Measurements from ENCODE around the gene MAGI1.

Gene MAGI1

DNA sequence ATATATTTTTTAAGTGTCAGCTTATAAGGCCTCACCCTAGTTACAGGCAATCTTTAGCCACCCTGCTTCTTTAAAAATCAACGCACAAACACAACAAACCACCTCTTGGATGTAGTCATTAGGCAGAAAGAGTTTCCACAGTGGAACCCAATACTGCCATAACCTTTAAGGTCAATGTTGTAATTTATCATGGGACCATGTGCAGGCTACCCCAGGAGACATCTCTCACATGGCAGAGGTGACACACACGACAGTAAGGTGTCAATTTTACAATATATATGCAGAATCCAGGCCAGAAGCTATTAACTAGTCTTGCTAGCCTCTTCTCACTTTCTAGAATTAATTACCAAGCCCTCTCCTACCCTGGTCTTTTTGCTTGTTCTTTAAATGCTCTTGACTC, 336.5 kb downstream of the MAGI1 start:
- no peak for DNase-seq

DNA sequence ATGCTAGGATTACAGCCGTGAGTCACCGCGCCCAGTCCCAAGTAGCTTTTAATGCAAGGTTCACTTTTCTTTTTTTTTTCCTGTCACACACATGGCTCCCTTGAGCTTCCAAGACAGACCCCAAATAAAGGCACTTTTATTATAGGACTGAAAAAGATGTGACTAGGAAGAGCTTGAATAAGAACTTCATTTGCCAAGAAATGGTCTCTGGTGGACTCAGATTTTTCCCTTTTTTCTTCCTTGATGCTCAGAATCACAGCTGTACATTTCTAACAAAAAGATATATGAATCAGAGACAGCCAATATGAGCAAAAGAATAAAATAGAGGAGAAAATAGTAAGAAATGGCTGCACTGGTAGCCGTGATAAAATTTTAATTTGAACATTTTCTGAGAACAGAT, 337.2 kb downstream of the MAGI1 start:
- DNase-seq: no peak

DNA sequence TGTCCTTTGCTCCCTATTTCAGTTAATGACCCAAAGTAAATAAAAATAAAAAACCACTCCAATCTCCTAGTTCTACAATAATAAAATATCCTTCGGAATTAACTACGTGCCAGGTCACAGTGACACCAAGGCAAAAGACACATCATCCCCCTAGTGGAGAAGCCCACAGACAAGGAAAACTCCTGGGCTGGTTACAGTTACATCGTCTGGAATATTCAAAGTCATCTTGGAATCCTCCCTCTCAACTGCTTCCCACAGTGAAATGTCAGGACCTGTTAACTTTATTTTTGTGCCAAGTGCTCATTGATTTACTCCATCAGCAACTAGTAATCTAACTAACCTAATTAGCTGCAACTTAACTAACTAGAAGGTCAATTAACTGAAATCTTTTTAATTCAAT, 349.3 kb downstream of the MAGI1 start:
- no peak for DNase-seq

DNA sequence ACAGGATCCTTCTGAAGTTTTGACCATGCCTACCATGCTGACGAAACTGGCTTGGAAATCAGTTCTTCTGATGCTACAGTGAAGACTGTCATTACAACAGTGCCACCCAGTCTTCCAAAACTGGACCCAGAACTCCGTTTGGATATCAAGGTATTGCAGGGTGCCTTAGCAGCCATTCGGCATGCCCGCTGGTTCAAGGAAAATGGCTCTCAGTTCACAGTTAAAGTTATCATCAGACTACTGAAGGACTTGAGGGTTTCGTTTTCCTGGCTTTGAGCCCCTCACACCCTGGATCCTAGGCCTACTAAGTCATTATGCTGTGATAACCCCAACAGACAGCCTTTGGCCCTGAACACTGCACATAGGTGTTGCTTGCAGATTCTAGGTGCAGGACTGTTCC, 351.0 kb downstream of the MAGI1 start:
- no peak for DNase-seq

DNA sequence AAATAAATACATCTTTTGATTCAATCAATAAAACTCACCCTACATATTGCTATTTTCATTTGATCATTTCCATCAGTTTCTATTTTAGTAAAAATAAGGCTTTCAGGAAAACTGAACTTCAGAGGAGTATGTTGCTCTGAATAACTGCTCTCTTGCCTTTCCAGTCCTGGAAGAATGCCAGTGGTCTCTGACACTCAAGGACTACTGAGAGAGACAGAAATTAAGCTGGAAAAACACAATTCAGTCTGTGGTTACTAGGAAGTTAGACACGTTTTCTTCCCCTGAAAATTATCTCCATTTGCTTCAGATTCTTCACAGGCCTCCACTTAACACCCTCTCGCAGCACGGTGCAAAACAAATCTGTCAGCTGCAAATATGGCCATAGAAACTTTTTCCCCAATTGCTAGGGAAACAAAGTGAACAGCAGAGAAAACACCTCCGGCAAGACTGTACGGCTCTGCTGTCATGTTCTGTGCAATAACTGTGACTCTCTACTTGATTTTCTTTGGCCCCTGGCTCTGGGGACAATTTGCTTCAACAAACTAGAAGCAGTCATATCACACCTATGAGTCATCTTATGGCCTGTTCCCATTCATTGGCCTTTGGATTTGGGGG, 353.0 kb downstream of the MAGI1 start:
- no peak for DNase-seq

DNA sequence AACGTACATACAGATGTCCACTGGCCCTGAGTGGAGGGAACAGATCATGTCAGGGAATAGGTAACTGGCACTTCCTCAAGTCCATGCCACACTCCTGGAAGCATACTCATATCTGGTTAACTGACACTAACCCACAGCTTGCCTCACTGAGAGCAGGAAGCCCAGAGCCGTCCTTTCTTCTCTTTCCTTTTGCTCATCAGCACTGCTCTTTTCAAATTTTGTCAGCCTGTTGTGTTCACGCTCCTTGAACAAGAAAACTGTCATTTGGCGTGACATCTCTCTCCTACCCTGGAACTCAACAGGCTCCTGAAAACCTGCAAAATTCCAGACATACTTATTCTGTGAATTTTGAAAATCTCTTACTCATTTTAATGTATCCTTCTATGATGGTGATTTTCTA, 360.2 kb downstream of the MAGI1 start:
- no peak for DNase-seq

DNA sequence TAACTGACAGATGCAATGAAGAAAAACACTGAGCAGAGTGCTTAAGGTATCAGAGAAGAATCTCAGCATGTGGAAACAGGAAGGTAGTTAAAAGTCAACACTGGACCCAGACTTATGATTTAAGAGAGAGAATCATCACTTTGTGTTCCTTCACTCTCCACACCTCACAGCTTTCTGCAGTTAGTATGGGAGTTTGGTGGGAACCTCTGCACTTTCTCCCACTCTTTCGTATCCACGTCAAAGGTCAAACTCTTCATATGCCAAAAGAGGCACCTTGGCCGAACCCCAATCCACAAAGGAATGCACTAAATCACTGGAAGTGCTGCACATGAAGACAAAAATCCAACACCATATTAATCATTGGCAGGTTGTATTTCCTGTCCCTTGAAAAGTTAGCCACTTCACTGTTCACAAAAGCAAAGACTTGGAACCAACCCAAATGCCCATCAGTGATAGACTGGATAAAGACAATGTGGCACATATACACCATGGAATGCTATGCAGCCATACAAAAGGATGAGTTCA, 361.2 kb downstream of the MAGI1 start:
- DNase-seq: no peak

DNA sequence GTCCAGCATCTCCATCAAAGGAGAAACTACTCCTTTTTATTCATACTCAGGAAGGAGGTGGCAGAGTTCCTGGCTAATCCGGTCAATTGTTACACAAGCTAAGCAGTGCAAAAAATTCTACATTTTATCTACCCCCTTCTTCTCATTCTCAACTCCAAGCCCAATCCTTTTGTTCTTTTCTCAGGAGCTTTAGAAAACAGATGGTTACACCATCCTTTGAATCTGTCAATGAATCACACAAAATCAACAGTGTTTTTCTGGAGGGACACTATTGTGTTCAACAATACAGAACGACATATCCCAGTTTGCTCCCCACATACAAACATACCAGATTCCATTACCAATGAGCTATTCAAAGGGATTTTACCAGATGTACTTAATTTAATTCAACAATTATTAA, 362.1 kb downstream of the MAGI1 start:
- DNase-seq: no peak

DNA sequence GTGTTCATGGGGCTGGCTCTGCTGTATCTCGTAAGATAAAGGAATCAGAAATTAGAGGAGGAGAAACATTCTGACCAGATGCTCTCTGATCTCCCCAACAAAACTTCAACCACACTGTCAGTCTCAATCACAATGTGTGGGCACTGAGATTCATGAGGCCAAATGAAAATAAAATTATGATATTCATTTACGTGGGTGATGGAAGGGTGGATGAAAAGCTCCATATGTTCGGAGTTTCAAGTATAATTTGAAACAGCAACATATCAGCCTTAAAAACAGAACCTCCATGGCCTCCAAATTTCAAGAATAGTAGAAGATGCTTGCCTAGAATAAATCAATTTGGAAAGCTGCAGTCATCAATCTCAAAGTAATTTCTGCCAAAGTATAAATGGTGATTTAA, 363.7 kb downstream of the MAGI1 start:
- DNase-seq: no peak

DNA sequence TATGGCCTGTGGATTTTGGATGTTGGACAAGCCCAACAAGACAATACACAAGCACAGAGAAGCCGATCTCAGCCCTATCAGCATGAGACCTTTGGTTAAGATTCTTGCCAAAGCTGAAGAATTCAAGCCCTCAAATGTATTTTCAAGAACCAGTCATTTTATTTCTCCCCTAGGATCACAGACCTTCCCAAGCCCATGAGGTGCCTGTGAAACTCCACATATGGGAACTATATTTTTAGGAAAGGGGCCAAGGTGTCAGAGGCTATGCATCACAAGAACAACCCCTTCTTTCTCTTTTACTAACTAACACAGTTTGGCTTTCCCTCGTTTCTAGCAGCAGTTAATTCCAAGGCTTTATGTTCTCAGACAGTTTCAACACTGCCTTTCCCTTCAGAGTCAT, 364.5 kb downstream of the MAGI1 start:
- DNase-seq: no peak

DNA sequence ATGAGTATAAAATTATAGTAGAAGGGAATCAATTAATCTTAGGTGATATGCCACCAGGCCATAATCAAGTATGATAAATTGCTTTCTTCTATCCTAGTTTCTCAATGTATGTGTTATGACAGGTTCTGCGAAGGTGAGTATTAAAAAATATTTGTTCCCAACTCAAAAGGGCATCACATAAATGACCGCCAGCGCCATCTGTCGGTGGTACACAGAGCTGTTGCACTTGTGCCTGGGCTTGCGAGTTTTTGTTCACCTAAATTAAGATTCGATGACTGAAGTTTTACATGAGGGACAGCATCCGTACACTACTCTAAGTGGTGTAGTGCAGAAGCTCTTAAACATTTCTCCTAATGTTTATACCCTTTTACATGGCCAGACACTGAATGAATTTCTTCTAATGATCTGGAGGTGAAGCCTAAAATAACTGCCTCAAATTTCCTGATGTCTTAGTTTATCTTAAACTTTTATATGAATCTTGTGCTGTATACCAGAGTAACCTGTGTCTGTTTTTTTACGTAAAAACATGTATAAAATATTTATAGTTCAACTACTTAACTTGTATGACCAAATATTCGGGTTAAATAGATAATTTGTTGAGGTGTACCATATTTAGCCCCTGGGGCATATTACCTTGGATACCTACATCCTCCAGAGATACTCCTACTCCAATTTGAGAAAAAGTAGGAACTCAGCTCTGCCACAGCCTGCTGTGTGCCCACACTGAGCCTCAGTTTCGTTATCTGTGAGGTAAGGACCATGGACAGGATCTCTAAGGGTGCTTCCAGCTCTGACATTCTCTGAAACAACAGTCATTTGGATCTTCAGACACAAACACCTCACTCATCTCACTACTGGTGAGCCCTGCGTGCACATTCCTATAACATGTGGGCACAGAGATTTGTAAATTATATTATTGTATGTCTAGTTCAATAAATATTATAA, 365.6 kb downstream of the MAGI1 start:
- DNase-seq: no peak

DNA sequence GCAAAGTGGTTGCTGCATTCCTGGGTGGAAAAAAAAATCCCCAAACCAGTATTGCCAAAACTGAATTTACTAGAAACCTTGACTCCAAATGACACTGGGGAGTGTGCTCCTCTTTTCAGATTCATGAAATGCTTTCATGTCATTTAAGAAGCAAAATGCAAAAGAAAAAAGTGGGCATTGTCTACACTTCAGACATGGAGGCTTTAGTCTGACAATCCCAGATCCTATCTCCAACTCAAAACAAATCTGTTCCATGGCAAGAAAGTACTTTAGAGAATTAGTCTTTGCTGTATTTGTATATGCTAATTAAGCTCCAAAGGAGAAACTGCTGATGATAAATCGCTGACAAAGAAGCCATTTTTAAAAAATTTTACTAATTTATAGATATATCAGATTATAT, 366.7 kb downstream of the MAGI1 start:
- DNase-seq: no peak

DNA sequence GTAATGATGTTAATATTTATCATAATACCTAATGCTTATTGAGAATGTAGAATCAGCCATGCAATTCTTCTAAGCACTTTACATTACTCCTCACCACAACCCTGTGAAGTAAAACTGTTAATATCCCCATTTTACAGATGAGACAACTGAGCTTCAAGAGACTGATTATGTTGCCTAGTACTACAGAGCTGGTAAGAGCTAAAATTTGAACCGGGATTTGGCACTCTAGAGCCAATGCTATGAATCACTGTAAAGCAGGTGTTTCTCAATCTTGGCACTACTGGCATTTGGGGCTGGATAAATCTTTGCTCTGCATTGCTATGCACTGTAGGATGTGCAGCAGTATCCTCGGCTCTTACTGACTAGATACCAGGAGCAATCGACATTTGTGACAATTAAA, 367.7 kb downstream of the MAGI1 start:
- no peak for DNase-seq

DNA sequence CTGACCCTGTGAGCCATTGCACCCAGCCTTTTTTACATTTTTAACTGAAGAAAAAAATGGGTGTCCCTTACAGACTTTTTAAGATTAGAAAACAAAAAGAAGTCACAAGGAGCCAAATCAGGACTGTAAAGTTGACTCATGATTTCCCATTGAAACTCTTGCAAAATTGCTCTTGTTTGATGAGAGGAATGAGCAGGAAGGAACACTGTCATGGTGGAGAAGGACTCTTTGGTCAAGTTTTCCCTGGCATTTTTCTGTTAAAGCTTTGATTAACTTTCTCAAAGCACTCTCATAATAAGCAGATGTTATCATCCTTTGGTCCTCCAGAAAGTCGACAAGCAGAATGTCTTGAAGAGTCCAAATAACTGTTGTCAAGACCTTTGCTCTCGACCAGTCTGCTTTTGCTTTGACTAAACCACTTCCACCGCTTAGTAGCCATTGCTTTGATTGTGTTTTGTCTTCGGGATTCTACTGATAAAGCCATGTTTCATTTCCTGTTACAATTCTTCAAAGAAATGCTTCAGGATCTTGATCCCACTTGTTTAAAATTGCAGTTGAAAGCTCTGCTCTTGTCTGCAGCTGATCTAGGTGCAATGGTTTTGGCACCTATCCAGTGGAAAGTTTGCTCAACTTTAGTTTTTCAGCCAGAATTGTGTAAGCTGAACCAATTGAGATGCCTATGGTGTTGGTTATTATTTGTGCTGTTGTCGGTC, 369.4 kb downstream of the MAGI1 start:
- no peak for DNase-seq

DNA sequence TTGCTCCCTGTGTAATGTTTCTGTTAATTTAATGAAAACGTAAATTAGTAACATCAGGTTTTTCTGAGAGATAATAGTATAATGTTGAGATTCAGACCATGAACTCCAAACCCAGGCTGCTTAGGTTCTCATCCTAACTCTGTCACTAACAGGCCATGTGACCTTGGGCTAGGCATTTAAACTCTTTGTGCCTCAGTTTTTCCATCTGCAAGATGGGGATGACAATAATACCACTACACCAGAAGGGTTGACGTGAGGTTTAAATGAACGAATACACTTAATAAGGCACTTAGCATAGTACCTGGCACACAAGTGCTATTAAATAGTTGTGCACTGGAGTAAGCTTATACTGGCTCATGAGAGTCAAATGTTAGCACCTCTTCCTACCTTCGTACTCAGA, 370.8 kb downstream of the MAGI1 start:
- DNase-seq: no peak

DNA sequence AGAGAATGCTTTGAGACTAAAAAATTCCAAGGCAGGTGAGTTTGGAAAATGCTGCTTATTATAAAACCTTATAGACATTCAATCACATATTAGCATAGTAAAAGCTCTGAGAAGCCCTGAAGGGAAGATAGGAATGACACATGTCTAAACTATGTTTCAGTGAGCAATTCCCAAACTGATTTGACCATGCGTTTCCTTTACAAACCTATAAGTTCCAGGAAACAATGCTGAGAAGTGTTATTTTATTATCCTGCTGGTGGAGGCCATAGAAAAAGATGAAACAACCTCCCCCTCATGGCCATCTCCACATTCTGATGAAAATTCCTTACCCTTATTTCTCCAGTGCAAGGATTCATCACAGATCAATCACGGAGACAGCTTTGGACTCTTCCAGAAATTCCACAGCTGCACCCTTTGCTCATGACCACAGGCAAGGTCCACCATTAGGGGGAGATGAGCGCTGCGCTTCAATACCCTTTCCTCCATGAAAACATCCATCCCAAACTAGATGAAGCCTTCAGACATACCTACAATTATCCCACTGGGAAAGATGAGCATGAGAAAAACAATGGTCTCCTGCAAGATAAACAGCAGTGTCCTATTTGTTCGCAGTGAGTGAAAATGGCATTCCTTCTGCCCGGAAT, 372.1 kb downstream of the MAGI1 start:
- DNase-seq: no peak

DNA sequence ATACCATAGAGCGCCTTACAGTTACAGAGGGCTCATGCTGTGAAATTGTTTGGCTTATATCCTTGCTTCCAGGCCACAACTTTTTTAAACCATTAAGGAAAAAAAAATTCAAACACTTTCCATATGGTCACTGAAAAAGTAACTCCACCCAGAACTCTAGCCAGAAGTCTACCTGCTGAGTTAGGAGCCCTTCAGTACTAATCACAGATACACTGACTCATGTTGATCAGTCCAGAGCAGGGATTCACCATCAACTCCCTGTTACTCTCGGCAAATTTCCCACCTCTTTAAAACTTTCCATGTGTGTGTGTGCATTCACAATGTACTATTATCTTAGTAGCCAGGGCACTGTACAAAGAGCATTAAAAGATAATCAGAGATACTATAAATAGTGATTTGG, 372.8 kb downstream of the MAGI1 start:
- no peak for DNase-seq

DNA sequence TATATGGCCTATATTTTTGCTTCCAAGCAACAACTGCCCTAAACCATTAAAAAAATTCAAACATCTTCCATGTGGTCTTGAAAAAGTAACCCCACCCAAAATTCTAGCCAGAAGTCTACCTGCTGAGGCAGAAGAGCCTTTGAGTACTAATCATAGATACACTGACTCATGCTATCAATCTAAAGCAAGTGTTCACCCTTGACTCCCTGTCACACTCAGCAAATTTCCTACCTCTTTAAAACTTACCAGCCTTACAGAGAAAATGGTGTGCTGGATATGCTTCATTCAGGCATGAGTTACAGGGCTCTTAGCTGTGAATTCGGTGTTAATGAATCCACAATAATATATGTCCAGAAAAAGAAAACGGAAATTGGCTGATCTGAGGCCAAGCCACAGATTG, 373.8 kb downstream of the MAGI1 start:
- DNase-seq: no peak

DNA sequence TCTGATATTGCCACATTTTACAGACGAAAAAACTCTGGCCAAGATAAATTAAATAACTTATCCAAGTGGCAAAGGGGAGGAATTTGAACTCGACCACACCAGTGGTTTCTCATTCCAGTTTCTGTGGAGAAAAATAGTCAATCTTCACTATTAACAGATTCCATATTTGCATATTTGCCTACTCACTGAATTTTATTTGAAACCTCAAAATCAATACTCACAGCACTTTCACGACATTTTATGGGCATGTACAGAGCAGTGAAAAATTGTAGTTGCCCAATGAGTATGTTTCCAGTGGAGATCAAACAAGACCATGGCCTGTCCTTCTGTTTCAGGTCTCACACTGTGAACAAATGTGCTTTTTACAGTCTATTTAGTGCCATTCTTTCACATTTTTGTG, 374.3 kb downstream of the MAGI1 start:
- DNase-seq: no peak

DNA sequence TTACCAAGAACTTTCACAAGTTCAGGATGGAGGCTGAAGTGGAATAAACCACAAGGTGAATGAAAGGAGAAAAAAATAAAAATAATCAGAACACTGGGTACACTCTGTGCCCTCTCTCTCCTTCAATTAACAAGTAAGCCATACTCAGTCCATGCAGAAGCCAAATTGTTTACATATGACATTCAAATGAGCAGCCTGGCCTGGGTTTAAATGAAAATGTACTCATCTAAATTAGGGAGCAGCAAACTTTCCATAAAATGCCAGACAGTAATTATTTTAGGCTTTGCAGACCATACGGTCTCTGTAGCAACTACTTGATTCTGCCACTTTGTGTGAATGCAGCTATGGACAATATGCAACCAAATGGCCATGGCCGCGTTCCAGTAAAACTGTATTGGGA, 376.6 kb downstream of the MAGI1 start:
- no peak for DNase-seq

DNA sequence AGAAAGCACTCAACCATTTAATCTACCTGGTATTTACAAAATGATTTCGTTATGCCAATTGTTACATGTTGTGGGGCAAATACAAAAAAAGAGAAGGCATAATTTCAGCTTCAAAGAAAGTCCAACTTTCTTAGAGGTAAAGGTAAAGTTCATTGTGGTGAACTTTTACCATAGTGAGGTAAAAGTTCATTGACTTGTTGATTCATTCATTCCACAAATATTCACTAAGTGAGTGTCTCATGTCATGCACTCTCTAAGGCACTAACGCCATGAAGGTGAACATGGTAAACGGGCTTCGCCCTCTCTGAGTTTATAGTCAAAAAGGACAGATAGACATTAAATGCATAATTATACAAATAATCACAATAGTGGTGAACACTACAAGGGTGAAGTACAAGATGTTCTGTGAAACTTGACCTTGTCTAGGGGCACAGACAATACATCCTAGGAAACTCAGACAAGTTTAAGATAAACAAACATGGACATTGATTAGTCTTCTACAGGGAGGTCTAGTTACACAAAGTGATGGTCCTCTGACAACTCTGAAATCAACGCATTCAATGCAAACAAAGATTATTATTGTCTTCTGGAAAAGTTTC, 378.6 kb downstream of the MAGI1 start:
- DNase-seq: no peak

DNA sequence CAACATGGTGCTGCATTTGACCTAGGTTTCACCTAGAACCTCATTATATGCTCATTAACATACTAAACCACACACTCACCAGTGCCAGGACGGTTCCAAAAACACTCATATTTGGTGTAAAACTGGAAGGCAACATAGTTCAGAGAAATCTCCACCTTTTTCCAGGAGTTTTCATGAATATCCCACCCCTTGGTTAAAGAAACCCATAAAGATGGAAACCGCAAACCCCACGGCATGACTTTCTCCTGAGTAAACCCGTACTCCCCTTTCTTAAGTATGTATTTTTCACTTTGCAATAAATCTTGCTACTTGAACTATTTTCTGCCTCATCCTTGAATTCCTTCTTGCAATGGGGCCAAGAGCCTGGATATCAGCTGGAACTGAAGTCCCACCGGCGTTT, 379.3 kb downstream of the MAGI1 start:
- no peak for DNase-seq

DNA sequence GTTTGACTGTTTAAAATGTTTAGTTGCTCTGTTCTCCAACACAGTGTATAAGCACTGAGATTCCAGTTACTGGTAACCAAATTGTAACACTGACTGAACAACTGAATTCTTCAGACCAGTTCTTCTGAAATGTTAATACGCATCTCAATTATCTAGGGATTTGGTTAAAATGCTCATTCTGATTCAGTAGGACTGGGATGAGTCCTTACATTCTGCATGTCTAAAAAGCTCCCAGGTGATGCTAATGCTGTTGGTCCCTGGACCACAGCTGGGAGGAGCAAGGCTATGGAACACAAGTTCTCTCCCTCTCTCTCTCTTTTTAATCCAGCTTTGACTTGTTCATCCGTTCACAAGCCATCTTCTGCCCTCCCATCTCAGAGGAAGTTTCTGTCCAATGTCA, 380.3 kb downstream of the MAGI1 start:
- DNase-seq: no peak

Measured in NCI-H187 (cell line).